Measurements from ENCODE around the gene CCAR1.
"Not testable (repeated sequence)": the region's sequence is repeated elsewhere in the genome, so short reads cannot be mapped to it uniquely, and the experiment has no call there.

Gene CCAR1

GRCh38 chr10:68829952-68830351 lies 108.9 kb downstream of the CCAR1 start:
- no peak for DNase-seq

- DNase-seq, result no peak
Measured at GRCh38 chr10:68831961-68832455, 111.0 kb downstream of the CCAR1 start.

- DNase-seq, result no peak
Measured at GRCh38 chr10:68832601-68833000, 111.6 kb downstream of the CCAR1 start.

- no peak for DNase-seq
Measured at GRCh38 chr10:68837626-68838322, 116.7 kb downstream of the CCAR1 start.

- DNase-seq, result not testable (repeated sequence)
Measured at GRCh38 chr10:68840650-68841049, 119.6 kb downstream of the CCAR1 start.
